Measurements from ENCODE around the gene MTHFSD. TPM values are rescaled to one million over a fixed set of nuclear protein-coding genes. Genes with fewer than 3 reads are reported as not detected.

Gene MTHFSD
- total and polyA plus RNA-seq, 4 donors: 9.4 to 28.5 (median 16.6) TPM

DNA sequence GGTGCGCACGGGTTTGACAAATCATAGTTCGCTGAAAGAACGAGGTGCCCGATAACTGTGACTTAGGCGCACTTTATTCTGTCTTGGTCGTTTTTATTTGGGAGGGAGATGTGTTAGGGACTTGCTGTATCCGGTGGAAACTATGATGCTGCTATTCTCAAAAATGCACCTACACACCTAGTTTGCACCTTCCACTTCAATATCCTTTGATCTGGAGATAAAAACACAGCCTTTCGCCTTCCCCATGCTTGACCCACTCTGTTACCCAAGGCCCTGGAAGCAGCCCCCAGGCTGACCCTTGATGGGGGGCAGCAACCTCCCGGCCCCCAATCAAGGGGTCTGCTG lies 59.7 kb downstream of the MTHFSD start:
- DNase-seq (no peak), ATAC-seq (ENCODE audit: insufficient read depth, low FRiP score) (no peak)
- Histone ChIP-seq H3K4me1 (ENCODE audit: control insufficient read depth in 5 of 5, insufficient read depth in 5 of 5, low read length in 5 of 5) (peaks cover 0 to 22% (median 0%) of the 10 kb centered on the region in 5 donors), H3K27ac (ENCODE audit: low read depth in 1 of 2, low read length in 1 of 2) (peak overlapping the region in 1 of 2 donors; percentile 89), H3K4me3 (peak overlapping the region; percentile 20), H3K9ac (ENCODE audit: insufficient read depth in 1 of 2, low read length in 2 of 2) (no peak overlapping the region), H3K9me3 (ENCODE audit: control insufficient read depth in 4 of 4, insufficient read depth in 3 of 4, low read length in 3 of 4) (no peaks in the 10 kb centered on the region), H3K36me3 (ENCODE audit: control insufficient read depth in 4 of 4, insufficient read depth in 4 of 4, low read length in 4 of 4) (peaks cover 0 to 3% (median 0%) of the 10 kb centered on the region in 4 donors), H3K27me3 (ENCODE audit: control insufficient read depth in 3 of 3, insufficient read depth in 3 of 3, low read length in 2 of 3) (peaks cover 4 to 79% (median 26%) of the 10 kb centered on the region in 3 donors)
- TF ChIP-seq, protein P1, sequence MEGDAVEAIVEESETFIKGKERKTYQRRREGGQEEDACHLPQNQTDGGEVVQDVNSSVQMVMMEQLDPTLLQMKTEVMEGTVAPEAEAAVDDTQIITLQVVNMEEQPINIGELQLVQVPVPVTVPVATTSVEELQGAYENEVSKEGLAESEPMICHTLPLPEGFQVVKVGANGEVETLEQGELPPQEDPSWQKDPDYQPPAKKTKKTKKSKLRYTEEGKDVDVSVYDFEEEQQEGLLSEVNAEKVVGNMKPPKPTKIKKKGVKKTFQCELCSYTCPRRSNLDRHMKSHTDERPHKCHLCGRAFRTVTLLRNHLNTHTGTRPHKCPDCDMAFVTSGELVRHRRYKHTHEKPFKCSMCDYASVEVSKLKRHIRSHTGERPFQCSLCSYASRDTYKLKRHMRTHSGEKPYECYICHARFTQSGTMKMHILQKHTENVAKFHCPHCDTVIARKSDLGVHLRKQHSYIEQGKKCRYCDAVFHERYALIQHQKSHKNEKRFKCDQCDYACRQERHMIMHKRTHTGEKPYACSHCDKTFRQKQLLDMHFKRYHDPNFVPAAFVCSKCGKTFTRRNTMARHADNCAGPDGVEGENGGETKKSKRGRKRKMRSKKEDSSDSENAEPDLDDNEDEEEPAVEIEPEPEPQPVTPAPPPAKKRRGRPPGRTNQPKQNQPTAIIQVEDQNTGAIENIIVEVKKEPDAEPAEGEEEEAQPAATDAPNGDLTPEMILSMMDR (IDR thresholded peaks at IDR 0.05; ENCODE audit: control extremely low read depth, extremely low read depth): no peak
- 21 to 26% methylated on average over 10 of the region's 10 CpGs for WGBS, 2 donors

DNA sequence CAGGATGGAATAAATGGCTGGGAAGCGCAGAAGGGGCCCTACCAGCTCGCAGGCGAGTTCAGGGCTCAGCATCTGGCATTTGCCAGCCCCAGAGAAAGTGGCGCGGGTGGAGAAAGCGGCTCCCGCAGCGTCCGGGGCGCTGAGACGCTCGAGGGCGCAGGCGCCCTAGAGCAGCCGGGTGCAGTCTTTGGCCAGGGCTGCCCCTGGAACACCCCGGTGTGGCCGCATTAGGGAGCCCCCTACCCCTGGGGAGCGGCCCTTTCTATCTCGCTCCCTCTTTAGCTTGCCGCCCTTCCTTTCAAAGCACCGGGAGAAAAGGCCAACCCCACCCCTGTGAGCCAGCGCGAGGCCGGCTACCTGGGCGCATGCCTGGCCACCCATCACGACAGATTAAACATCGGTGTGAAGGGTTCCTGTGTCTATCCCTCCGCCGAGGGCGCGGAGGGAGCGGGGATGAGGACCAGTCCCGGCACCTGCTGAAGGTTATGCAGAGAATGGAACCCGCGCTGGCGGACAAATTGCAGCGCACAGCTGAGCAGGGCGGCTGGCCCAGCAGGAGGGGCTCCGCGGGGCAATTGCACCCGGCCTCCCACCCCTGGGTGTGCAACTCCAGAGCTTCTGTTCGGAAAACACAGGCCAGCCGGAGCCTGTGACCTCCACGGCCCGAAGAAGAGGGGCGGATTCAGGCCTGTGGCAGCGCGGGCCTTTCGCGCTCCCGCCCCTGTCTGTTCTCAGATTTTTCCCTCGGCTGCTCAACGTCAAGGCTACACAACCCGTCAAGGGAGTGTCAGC lies 60.3 kb downstream of the MTHFSD start:
- peak overlapping the region in 1 of 2 donors; percentile 89 for H3K27ac ChIP-seq (ENCODE audit: low read depth in 1 of 2, low read length in 1 of 2)
- peaks cover 0 to 22% (median 0%) of the 10 kb centered on the region in 5 donors for H3K4me1 ChIP-seq (ENCODE audit: control insufficient read depth in 5 of 5, insufficient read depth in 5 of 5, low read length in 5 of 5)
- H3K27me3 ChIP-seq (ENCODE audit: control insufficient read depth in 3 of 3, insufficient read depth in 3 of 3, low read length in 2 of 3): peaks cover 4 to 77% (median 21%) of the 10 kb centered on the region in 3 donors

DNA sequence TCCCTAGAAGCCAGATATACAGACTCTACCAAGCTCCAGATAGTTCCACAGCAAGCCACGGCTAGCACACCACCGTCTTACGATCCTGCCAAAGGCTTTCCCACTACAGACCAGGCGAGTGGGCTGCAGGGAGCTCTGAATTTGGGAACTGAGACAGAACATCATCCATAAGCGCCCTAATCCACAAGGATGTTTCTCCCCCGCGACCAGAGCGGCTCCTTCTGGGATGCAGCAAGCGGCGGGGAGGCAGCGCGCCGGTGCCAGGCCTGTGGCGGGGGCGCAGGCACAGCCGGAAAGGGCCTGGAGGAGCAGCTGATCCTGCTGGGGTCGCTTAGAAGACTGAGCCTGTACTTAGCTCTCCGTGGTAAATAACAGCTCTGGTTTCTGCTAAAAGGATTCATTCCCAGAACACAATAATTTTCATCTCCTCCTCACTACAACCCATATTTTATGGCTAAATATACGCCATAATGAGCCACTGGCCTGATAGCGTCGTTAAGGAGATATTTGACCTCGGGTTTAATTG lies 60.9 kb downstream of the MTHFSD start:
- TF ChIP-seq, protein P1 (IDR thresholded peaks at IDR 0.05; ENCODE audit: control extremely low read depth, extremely low read depth): no peak
- Histone ChIP-seq H3K9ac (ENCODE audit: insufficient read depth in 1 of 2, low read length in 2 of 2) (peak overlapping the region in 1 of 2 donors; percentile 23), H3K9me3 (ENCODE audit: control insufficient read depth in 4 of 4, insufficient read depth in 3 of 4, low read length in 3 of 4) (peaks cover 0 to 7% (median 0%) of the 10 kb centered on the region in 4 donors), H3K27ac (ENCODE audit: low read depth in 1 of 2, low read length in 1 of 2) (peak overlapping the region in 1 of 2 donors; percentile 89), H3K27me3 (ENCODE audit: control insufficient read depth in 3 of 3, insufficient read depth in 3 of 3, low read length in 2 of 3) (peaks cover 4 to 76% (median 20%) of the 10 kb centered on the region in 3 donors), H3K4me3 (no peak overlapping the region), H3K36me3 (ENCODE audit: control insufficient read depth in 4 of 4, insufficient read depth in 4 of 4, low read length in 4 of 4) (peaks cover 0 to 12% (median 6%) of the 10 kb centered on the region in 4 donors), H3K4me1 (ENCODE audit: control insufficient read depth in 5 of 5, insufficient read depth in 5 of 5, low read length in 5 of 5) (peaks cover 0 to 18% (median 0%) of the 10 kb centered on the region in 5 donors)
- WGBS, 2 donors: 18 to 20% methylated on average over 22 of the region's 22 CpGs
- no peak for DNase-seq
- ATAC-seq (ENCODE audit: insufficient read depth, low FRiP score): no peak

More for the DNA sequence above, 60.3 kb downstream of the MTHFSD start:
- DNase-seq (no peak), ATAC-seq (ENCODE audit: insufficient read depth, low FRiP score) (no peak)
- Histone ChIP-seq H3K36me3 (ENCODE audit: control insufficient read depth in 4 of 4, insufficient read depth in 4 of 4, low read length in 4 of 4) (peaks cover 0 to 8% (median 3%) of the 10 kb centered on the region in 4 donors), H3K4me3 (peak overlapping the region; percentile 16), H3K9me3 (ENCODE audit: control insufficient read depth in 4 of 4, insufficient read depth in 3 of 4, low read length in 3 of 4) (peaks cover 0 to 3% (median 0%) of the 10 kb centered on the region in 4 donors), H3K9ac (ENCODE audit: insufficient read depth in 1 of 2, low read length in 2 of 2) (no peak overlapping the region)
- TF ChIP-seq, protein P1 (IDR thresholded peaks at IDR 0.05; ENCODE audit: control extremely low read depth, extremely low read depth): no peak
- 19 to 23% methylated on average over 49 to 54 of the region's 54 CpGs for WGBS, 2 donors
